ENCODE measurements around the gene ADGRF5. TPM values are rescaled to one million over a fixed set of nuclear protein-coding genes. Genes with fewer than 3 reads are reported as not detected.

Gene ADGRF5
- total RNA-seq, 2 experiments from 2014 or later: not detected

GRCh38 chr6:46930331-46930730, 8.6 kb upstream of the ADGRF5 start:
- intact Hi-C loops (cut with micrococcal nuclease; ENCODE audit: unreplicated experiment): no loop called here
- no peaks in the 10 kb centered on the region for H3K9me3 ChIP-seq (ENCODE audit: low read length)
- no peaks in the 10 kb centered on the region for H3K36me3 ChIP-seq (ENCODE audit: insufficient read depth, low read length)
- POLR2A ChIA-PET: interaction anchor here (0.6 kb wide), 1 partner anchor 9 kb away, joined by 4 read pairs; no protein-coding TSS in a partner anchor
- H3K4me2 ChIP-seq (ENCODE audit: low read length): no peak overlapping the region
- TF ChIP-seq EZH2phosphoT487 (IDR thresholded peaks at IDR 0.05; ENCODE audit: borderline replicate concordance, low read depth, low read length): no peak
- TF ChIP-seq, protein P1, sequence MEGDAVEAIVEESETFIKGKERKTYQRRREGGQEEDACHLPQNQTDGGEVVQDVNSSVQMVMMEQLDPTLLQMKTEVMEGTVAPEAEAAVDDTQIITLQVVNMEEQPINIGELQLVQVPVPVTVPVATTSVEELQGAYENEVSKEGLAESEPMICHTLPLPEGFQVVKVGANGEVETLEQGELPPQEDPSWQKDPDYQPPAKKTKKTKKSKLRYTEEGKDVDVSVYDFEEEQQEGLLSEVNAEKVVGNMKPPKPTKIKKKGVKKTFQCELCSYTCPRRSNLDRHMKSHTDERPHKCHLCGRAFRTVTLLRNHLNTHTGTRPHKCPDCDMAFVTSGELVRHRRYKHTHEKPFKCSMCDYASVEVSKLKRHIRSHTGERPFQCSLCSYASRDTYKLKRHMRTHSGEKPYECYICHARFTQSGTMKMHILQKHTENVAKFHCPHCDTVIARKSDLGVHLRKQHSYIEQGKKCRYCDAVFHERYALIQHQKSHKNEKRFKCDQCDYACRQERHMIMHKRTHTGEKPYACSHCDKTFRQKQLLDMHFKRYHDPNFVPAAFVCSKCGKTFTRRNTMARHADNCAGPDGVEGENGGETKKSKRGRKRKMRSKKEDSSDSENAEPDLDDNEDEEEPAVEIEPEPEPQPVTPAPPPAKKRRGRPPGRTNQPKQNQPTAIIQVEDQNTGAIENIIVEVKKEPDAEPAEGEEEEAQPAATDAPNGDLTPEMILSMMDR (conservative IDR thresholded peaks at IDR 0.05; ENCODE audit: low read length): no peak
- no peaks in the 10 kb centered on the region for H4K20me1 ChIP-seq (ENCODE audit: insufficient read depth, low read length)
- DNase-seq (ENCODE audit: low spot score): no peak
- H3K27ac ChIP-seq (ENCODE audit: low read depth, low read length, poor library complexity, severe bottlenecking): no peak overlapping the region
- no peaks in the 10 kb centered on the region for H3K9me2 ChIP-seq (ENCODE audit: insufficient read depth, low read length)
- H3K4me1 ChIP-seq (ENCODE audit: insufficient read depth, low read length, poor library complexity, severe bottlenecking): no peaks in the 10 kb centered on the region
- no TSS peak for BruUV-seq (replicated peaks)
- CTCF ChIA-PET (ENCODE audit: unreplicated experiment): no interaction called here
- no peak overlapping the region for H3K4me3 ChIP-seq (ENCODE audit: low read depth, low read length, poor library complexity, severe bottlenecking)
- H3K79me2 ChIP-seq (ENCODE audit: insufficient read depth, low read depth, low read length): no peaks in the 10 kb centered on the region
- no peak overlapping the region for H2AFZ ChIP-seq (ENCODE audit: low read length)

DNA sequence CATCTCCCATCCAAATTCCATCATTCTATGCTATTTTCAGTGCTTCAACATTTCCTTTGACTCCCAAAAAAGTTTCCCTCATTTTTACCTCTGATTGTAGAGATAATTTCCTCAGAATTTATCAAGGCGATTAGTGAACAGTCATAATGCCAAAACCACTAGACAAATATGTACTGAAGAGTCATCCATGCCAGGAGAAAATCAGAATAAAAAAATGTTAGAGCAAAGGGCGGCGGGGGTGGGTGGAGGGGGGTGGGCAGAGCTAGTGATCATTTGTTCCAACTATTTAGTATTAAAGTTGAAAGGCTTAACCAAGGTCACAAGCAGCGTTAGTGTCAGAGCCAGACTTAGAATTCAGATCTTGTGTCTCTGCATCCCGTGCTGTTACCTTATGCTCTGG, 5.3 kb upstream of the ADGRF5 start:
- POLR2A ChIA-PET: no interaction called here
- TF ChIP-seq EZH2phosphoT487 (IDR thresholded peaks at IDR 0.05; ENCODE audit: borderline replicate concordance, low read depth, low read length): no peak
- H3K9me2 ChIP-seq (ENCODE audit: insufficient read depth, low read length): no peaks in the 10 kb centered on the region
- no peaks in the 10 kb centered on the region for H3K9me3 ChIP-seq (ENCODE audit: low read length)
- no peak for DNase-seq (ENCODE audit: low spot score)
- intact Hi-C loops (cut with micrococcal nuclease; ENCODE audit: unreplicated experiment): no loop called here
- CTCF ChIA-PET (ENCODE audit: unreplicated experiment): no interaction called here
- H3K4me1 ChIP-seq (ENCODE audit: insufficient read depth, low read length, poor library complexity, severe bottlenecking): no peaks in the 10 kb centered on the region
- no peak overlapping the region for H3K4me3 ChIP-seq (ENCODE audit: low read depth, low read length, poor library complexity, severe bottlenecking)
- no peaks in the 10 kb centered on the region for H3K36me3 ChIP-seq (ENCODE audit: insufficient read depth, low read length)
- H3K79me2 ChIP-seq (ENCODE audit: insufficient read depth, low read depth, low read length): no peaks in the 10 kb centered on the region
- H2AFZ ChIP-seq (ENCODE audit: low read length): no peak overlapping the region
- H4K20me1 ChIP-seq (ENCODE audit: insufficient read depth, low read length): no peaks in the 10 kb centered on the region
- H3K4me2 ChIP-seq (ENCODE audit: low read length): no peak overlapping the region
- H3K27ac ChIP-seq (ENCODE audit: low read depth, low read length, poor library complexity, severe bottlenecking): no peak overlapping the region
- no TSS peak for BruUV-seq (replicated peaks)

DNA sequence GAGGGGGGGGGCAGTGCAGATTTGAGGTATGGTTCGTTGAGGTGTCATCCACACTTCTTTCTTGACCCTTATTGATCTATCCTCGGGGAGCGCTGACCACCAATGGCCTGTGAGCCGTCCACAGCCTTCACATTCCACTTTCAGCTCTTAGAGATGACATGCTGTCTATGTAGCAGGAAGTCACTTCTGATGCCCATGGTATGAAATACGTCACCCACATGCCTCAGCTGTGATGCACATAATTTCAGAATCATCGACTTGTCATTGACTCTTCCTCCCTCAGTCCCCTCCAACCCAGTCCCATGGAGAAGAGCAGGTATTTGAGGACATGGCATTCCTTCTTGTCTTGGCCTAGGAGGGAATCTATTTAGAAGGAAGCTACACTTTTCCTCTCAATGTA, 4.7 kb upstream of the ADGRF5 start:
- Histone ChIP-seq H2AFZ (ENCODE audit: low read length) (no peak overlapping the region), H3K27ac (ENCODE audit: low read depth, low read length, poor library complexity, severe bottlenecking) (no peak overlapping the region), H3K4me1 (ENCODE audit: insufficient read depth, low read length, poor library complexity, severe bottlenecking) (no peaks in the 10 kb centered on the region), H4K20me1 (ENCODE audit: insufficient read depth, low read length) (no peaks in the 10 kb centered on the region), H3K9me3 (ENCODE audit: low read length) (no peaks in the 10 kb centered on the region), H3K79me2 (ENCODE audit: insufficient read depth, low read depth, low read length) (no peaks in the 10 kb centered on the region), H3K4me3 (ENCODE audit: low read depth, low read length, poor library complexity, severe bottlenecking) (no peak overlapping the region), H3K36me3 (ENCODE audit: insufficient read depth, low read length) (no peaks in the 10 kb centered on the region), H3K9me2 (ENCODE audit: insufficient read depth, low read length) (no peaks in the 10 kb centered on the region), H3K4me2 (ENCODE audit: low read length) (no peak overlapping the region)
- intact Hi-C loops (cut with micrococcal nuclease; ENCODE audit: unreplicated experiment): no loop called here
- no peak for TF ChIP-seq EZH2phosphoT487 (IDR thresholded peaks at IDR 0.05; ENCODE audit: borderline replicate concordance, low read depth, low read length)
- TF ChIP-seq, protein P1 (conservative IDR thresholded peaks at IDR 0.05; ENCODE audit: low read length): no peak
- ChIA-PET POLR2A (no interaction called here), CTCF (ENCODE audit: unreplicated experiment) (no interaction called here)
- BruUV-seq (replicated peaks): no TSS peak
- DNase-seq (ENCODE audit: low spot score): no peak
